HepG2 (cell line): ENCODE measurements around the gene CFAP54. TPM values are rescaled to one million over a fixed set of nuclear protein-coding genes. Genes with fewer than 3 reads are reported as not detected.

ENCODE experiments used
- ATAC-seq: fragments of 200-7000 bp; cut with Tn5 transposase; 3 replicates; pipeline ENCODE4 v1.9.1; 2020; ENCODE audit warnings: mild to moderate bottlenecking, moderate library complexity
- BruUV-seq: library from RNA; stranded (reverse); fragments of 400-500 nt; replicated peaks from 2 replicates; lab custom pipeline; 2021; lab: Mats Ljungman, UMichigan
- CTCF ChIA-PET: fragments of 300-600 bp; formaldehyde crosslinking; extraction: SDS; loops from one replicate; lab custom pipeline; 2021; ENCODE audit warnings: low total read pairs, inconsistent platforms, low intra/inter-chr PET ratio; lab: Yijun Ruan, JAX
- POLR2A ChIA-PET: fragments of 350-600 bp; sonication (Branson Sonifier 250); formaldehyde crosslinking; loops from one replicate; lab custom pipeline; 2020; ENCODE audit warnings: antibody characterized with exemption, inconsistent platforms; lab: Yijun Ruan, JAX
- DNase-seq: peaks from one replicate; pipeline ENCODE4 v3.0.0-alpha.2; 2015; ENCODE audit warnings: low spot score
- FAIRE-seq: peaks from 3 replicates; lab custom pipeline; 2011; peaks lifted over from hg19 to GRCh38; lab: Jason Lieb, UNC
- H2AFZ ChIP-seq: one replicate; pipeline ENCODE4 v1.6.1; 2011; ENCODE audit warnings: low read length, inconsistent platforms
- H3K27ac ChIP-seq: fragments of 300-600 bp; 3 replicates; pipeline ENCODE4 v1.8.0; 2011; ENCODE audit warnings: mixed run types, mild to moderate bottlenecking, mixed read lengths, low read length, inconsistent platforms; ENCODE audit not compliant: insufficient read depth; ENCODE audit errors: extremely low read length
- H3K27me3 ChIP-seq, 2 experiments: fragments of 200-600 bp in 1 of 2; 2 replicates in 1 of 2; 3 replicates in 1 of 2; pipeline versions ENCODE4 v1.6.0 to v1.8.0; 2011; ENCODE audit warnings: low read length in 2 of 2, mild to moderate bottlenecking in 2 of 2, moderate library complexity in 2 of 2, inconsistent platforms in 1 of 2; ENCODE audit not compliant: insufficient read depth in 2 of 2, control insufficient read depth in 1 of 2
- H3K36me3 ChIP-seq, 2 experiments: fragments of 200-600 bp in 1 of 2; replicated peaks in 1 of 2; 2 replicates in 1 of 2; 3 replicates in 1 of 2; pipeline versions ENCODE4 v1.5.1 to v1.8.0; 2011; ENCODE audit warnings: low read length in 2 of 2, inconsistent platforms in 1 of 2; ENCODE audit not compliant: insufficient read depth in 2 of 2, control insufficient read depth in 1 of 2
- H3K4me1 ChIP-seq: 2 replicates; pipeline ENCODE4 v1.5.1; 2012; ENCODE audit warnings: low read length, inconsistent platforms; ENCODE audit not compliant: insufficient read depth
- H3K4me2 ChIP-seq: 2 replicates; pipeline ENCODE4 v1.6.0; 2011; ENCODE audit warnings: low read depth, low read length, inconsistent platforms
- H3K4me3 ChIP-seq, 3 experiments: fragments of 200-600 bp in 1 of 3; sonication (generic), shearing (Covaris generic) in 1 of 3; replicated peaks in 1 of 3; 2 replicates each; pipeline ENCODE4 v1.5.1; 2011 to 2016; ENCODE audit warnings: low read length in 3 of 3, inconsistent platforms in 2 of 3, low read depth in 2 of 3, mild to moderate bottlenecking in 2 of 3, control low read depth in 1 of 3, mixed read lengths in 1 of 3; ENCODE audit not compliant: insufficient read depth in 1 of 3
- H3K79me2 ChIP-seq: one replicate; pipeline ENCODE4 v1.6.1; 2011; ENCODE audit warnings: low read length, inconsistent platforms; ENCODE audit not compliant: insufficient read depth
- H3K9ac ChIP-seq: 2 replicates; pipeline ENCODE4 v1.6.0; 2011; ENCODE audit warnings: mild to moderate bottlenecking, low read depth, low read length, inconsistent platforms; ENCODE audit not compliant: insufficient read depth
- H3K9me3 ChIP-seq: 2 replicates; pipeline ENCODE4 v1.5.1; 2012; ENCODE audit warnings: mild to moderate bottlenecking, low read length
- H4K20me1 ChIP-seq: 2 replicates; pipeline ENCODE4 v1.6.0; 2011; ENCODE audit warnings: inconsistent platforms, mild to moderate bottlenecking, low read length, moderate library complexity; ENCODE audit not compliant: insufficient read depth
- GABPA ChIP-seq, 2 experiments: IDR thresholded peaks; 2 replicates each; pipeline ENCODE4 v1.6.1; 2011 to 2016; ENCODE audit warnings: low read depth in 2 of 2, low read length in 1 of 2, missing biosample characterization in 1 of 2, missing genetic modification characterization in 1 of 2
- KLF12 ChIP-seq: sonication (generic); formaldehyde crosslinking; IDR thresholded peaks from 2 replicates; pipeline ENCODE4 v1.4.0; 2020; ENCODE audit warnings: missing genetic modification reagents, borderline replicate concordance
- KMT2A ChIP-seq: sonication (generic); formaldehyde crosslinking; IDR thresholded peaks from 2 replicates; pipeline ENCODE4 v1.4.0; 2020; ENCODE audit warnings: missing genetic modification reagents
- MTA3 ChIP-seq: sonication (generic); formaldehyde crosslinking; IDR thresholded peaks from 2 replicates; pipeline ENCODE4 v1.4.0; 2020; ENCODE audit warnings: missing genetic modification reagents
- NFE2 ChIP-seq: sonication (generic); formaldehyde crosslinking; IDR thresholded peaks from 2 replicates; pipeline ENCODE4 v1.4.0; 2020; ENCODE audit warnings: missing genetic modification reagents
- PAF1 ChIP-seq: IDR thresholded peaks from 2 replicates; pipeline ENCODE4 v1.6.1; 2016; ENCODE audit warnings: missing genetic modification reagents, missing compliant biosample characterization
- PLRG1 ChIP-seq: fragments of 450-650 bp; conservative IDR thresholded peaks from 2 replicates; pipeline ENCODE4 v1.6.1; 2016
- RBFOX2 ChIP-seq: fragments of 200-400 bp; formaldehyde crosslinking; IDR thresholded peaks from 2 replicates; pipeline ENCODE4 v1.6.1; 2017; ENCODE audit warnings: low read depth, mild to moderate bottlenecking, low read length
- SCMH1 ChIP-seq: sonication (generic); formaldehyde crosslinking; IDR thresholded peaks from 2 replicates; pipeline ENCODE4 v1.9.0; 2021; ENCODE audit warnings: missing genetic modification reagents, mild to moderate bottlenecking, borderline replicate concordance
- THYN1 ChIP-seq: sonication (generic); formaldehyde crosslinking; IDR thresholded peaks from 2 replicates; pipeline ENCODE4 v1.8.1; 2023; ENCODE audit warnings: low read depth, mild to moderate bottlenecking, moderate library complexity, missing genetic modification reagents, borderline replicate concordance
- ZNF101 ChIP-seq: sonication (generic); formaldehyde crosslinking; IDR thresholded peaks from 2 replicates; pipeline ENCODE4 v1.4.0; 2020; ENCODE audit warnings: mild to moderate bottlenecking, low read depth, missing genetic modification reagents, borderline replicate concordance
- ZNF138 ChIP-seq: sonication (generic); formaldehyde crosslinking; IDR thresholded peaks from 2 replicates; pipeline ENCODE4 v1.5.0; 2020; ENCODE audit warnings: mild to moderate bottlenecking, low read depth, missing genetic modification reagents
- ZNF280B ChIP-seq: sonication (generic); formaldehyde crosslinking; IDR thresholded peaks from 2 replicates; pipeline ENCODE4 v1.5.0; 2020; ENCODE audit warnings: missing genetic modification reagents, mild to moderate bottlenecking, borderline replicate concordance
- ZNF710 ChIP-seq: sonication (generic); formaldehyde crosslinking; IDR thresholded peaks from 2 replicates; pipeline ENCODE4 v1.5.0; 2020; ENCODE audit warnings: mild to moderate bottlenecking, missing genetic modification reagents, borderline replicate concordance
- ZNF746 ChIP-seq: sonication (generic); formaldehyde crosslinking; IDR thresholded peaks from 2 replicates; pipeline ENCODE4 v1.8.0; 2022; ENCODE audit warnings: mild to moderate bottlenecking, missing genetic modification reagents
- WGBS: methylation state at CpG from one replicate; pipeline ENCODE4 v1.1.6; 2017; ENCODE audit warnings: low lambda C conversion rate; 5-methylcytosine and 5-hydroxymethylcytosine counted together
- in situ Hi-C: cut with HindIII; loops from 2 replicates; pipeline ENCODE4 v1.10.0; 2017; ENCODE audit warnings: low pct_unique_long_range_greater_than_20kb; ENCODE audit not compliant: extremely low pct_ligation_motif_present
- intact Hi-C: fragments of 100-400 bp; cut with micrococcal nuclease; formaldehyde crosslinking; loops from one replicate; pipeline ENCODE4 v1.10.0; 2022; ENCODE audit not compliant: unreplicated experiment
- polyA plus RNA-seq, 8 experiments: library from polyadenylated mRNA; depleted of rRNA in 3 of 8; stranded (reverse) in 7 of 8; unstranded in 1 of 8; fragments of >200 nt; fragmentation: Illumina TruSeq in 4 of 8; extraction: Trizol in 4 of 8; gene quantifications; 2 replicates each; pipeline versions ENCODE4 v1.2.1 to v1.2.3, GENCODE V29; 2011 to 2016; ENCODE audit warnings: low read depth in 4 of 8, missing spikeins in 1 of 8, mixed read lengths in 1 of 8; ENCODE audit not compliant: insufficient read depth in 1 of 8
- total RNA-seq, 5 experiments: library from RNA; depleted of rRNA; stranded (reverse); fragments of >200 nt; fragmentation: Illumina TruSeq; extraction: Trizol; gene quantifications; 2 replicates each; pipeline ENCODE4 v1.2.3, GENCODE V29; 2016; ENCODE audit warnings: low read depth in 1 of 5

CFAP54 gene
- total and polyA plus RNA-seq, 2 of the 13 experiments (the other 11 are each of a cell fraction or from before 2014, with no cell fraction given), result not detected

- FAIRE-seq (no peak), ATAC-seq (no peak), DNase-seq (no peak)
- TF ChIP-seq KLF12 (CRISPR knock-in tag), result no peak
- TF ChIP-seq ZNF746 (CRISPR knock-in tag), result no peak
- no peak for TF ChIP-seq SCMH1 (CRISPR knock-in tag)
- CTCF ChIA-PET, result no interaction called here
- Histone ChIP-seq H3K27me3 (no peaks in the 10 kb centered on the region), H3K4me3 (no peak overlapping the region), H3K4me1 (no peaks in the 10 kb centered on the region), H3K36me3 (no peaks in the 10 kb centered on the region), H3K4me2 (no peak overlapping the region), H3K27ac (no peak overlapping the region), H3K9ac (no peak overlapping the region), H3K9me3 (no peaks in the 10 kb centered on the region), H4K20me1 (no peaks in the 10 kb centered on the region), H3K79me2 (no peaks in the 10 kb centered on the region), H2AFZ (no peak overlapping the region)
- intact Hi-C loops, result no loop called here
- POLR2A ChIA-PET, result no interaction called here
- in situ Hi-C loops, result loop anchor here (25.0 kb wide), 1 partner anchor 308 kb away; no protein-coding TSS in a partner anchor
- BruUV-seq, result no TSS peak
- WGBS, result 2% methylated on average over 3 of the region's 3 CpGs
Measured at GRCh38 chr12:96520767-96521166, 31.4 kb downstream of the CFAP54 start.

GRCh38 chr12:96521895-96522682 lies 32.7 kb downstream of the CFAP54 start:
- no peaks in the 10 kb centered on the region for H3K27me3 ChIP-seq
- intact Hi-C loops (no loop called here), in situ Hi-C loops (loop anchor here (25.0 kb wide), 1 partner anchor 310 kb away; no protein-coding TSS in a partner anchor)
- WGBS, result 60% methylated on average over 6 of the region's 7 CpGs
- no peak overlapping the region for H3K4me2 ChIP-seq
- CTCF ChIA-PET, result no interaction called here
- no peak overlapping the region for H3K9ac ChIP-seq
- ATAC-seq, result no peak
- no peak for DNase-seq
- no peaks in the 10 kb centered on the region for H3K79me2 ChIP-seq
- no peaks in the 10 kb centered on the region for H4K20me1 ChIP-seq
- H2AFZ ChIP-seq, result no peak overlapping the region
- no TSS peak for BruUV-seq
- H3K36me3 ChIP-seq, result no peaks in the 10 kb centered on the region
- no peak for FAIRE-seq
- H3K4me1 ChIP-seq, result no peaks in the 10 kb centered on the region
- H3K9me3 ChIP-seq, result no peaks in the 10 kb centered on the region
- no peak overlapping the region for H3K4me3 ChIP-seq
- H3K27ac ChIP-seq, result no peak overlapping the region
- POLR2A ChIA-PET, result no interaction called here
- no peak for TF ChIP-seq PAF1 (CRISPR knock-in tag)
- TF ChIP-seq ZNF280B (CRISPR knock-in tag), result no peak
- TF ChIP-seq GABPA (IDR thresholded peaks at IDR 0.05; ENCODE audit: low read depth, low read length), result no peak
- no peak for TF ChIP-seq GABPA (CRISPR knock-in tag; IDR thresholded peaks at IDR 0.05; ENCODE audit: low read depth)
- no peak for TF ChIP-seq NFE2
- no peak for TF ChIP-seq RBFOX2
- TF ChIP-seq THYN1, result no peak
- no peak for TF ChIP-seq ZNF101 (CRISPR knock-in tag)
- TF ChIP-seq PLRG1, result no peak
- no peak for TF ChIP-seq ZNF138 (CRISPR knock-in tag)
- no peak for TF ChIP-seq ZNF710
- TF ChIP-seq KMT2A (CRISPR knock-in tag), result no peak
- TF ChIP-seq MTA3, result no peak
